Nephron progenitor cell (in vitro differentiated cells): ENCODE measurements around the gene CAMTA1.

ENCODE experiments used
- DNase-seq: peaks from one replicate; pipeline ENCODE4 v3.0.0; 2021
- H3K27ac Mint-ChIP-seq: 2 replicates; pipeline ENCODE4 v1.8.0; 2021; ENCODE audit warnings: mild to moderate bottlenecking, moderate library complexity, mixed read lengths
- H3K27me3 Mint-ChIP-seq: 2 replicates; pipeline ENCODE4 v1.8.0; 2021; ENCODE audit warnings: mild to moderate bottlenecking, low read depth, mixed read lengths; ENCODE audit not compliant: poor library complexity
- H3K36me3 Mint-ChIP-seq: 2 replicates; pipeline ENCODE4 v1.8.0; 2021; ENCODE audit warnings: low read depth, mixed read lengths
- H3K4me1 Mint-ChIP-seq: 2 replicates; pipeline ENCODE4 v1.8.0; 2021; ENCODE audit warnings: mixed read lengths
- H3K4me3 Mint-ChIP-seq: 2 replicates; pipeline ENCODE4 v1.8.0; 2021; ENCODE audit warnings: mild to moderate bottlenecking, moderate library complexity, mixed read lengths
- H3K9me3 Mint-ChIP-seq: 2 replicates; pipeline ENCODE4 v1.8.0; 2021; ENCODE audit warnings: mild to moderate bottlenecking, moderate library complexity, mixed read lengths
- TF ChIP-seq, protein P1 (sequence below): fragments of 200-600 bp; sonication (generic); IDR thresholded peaks from 2 replicates; pipeline ENCODE4 v1.5.0; 2021; ENCODE audit warnings: antibody characterized with exemption

CAMTA1 gene

DNA sequence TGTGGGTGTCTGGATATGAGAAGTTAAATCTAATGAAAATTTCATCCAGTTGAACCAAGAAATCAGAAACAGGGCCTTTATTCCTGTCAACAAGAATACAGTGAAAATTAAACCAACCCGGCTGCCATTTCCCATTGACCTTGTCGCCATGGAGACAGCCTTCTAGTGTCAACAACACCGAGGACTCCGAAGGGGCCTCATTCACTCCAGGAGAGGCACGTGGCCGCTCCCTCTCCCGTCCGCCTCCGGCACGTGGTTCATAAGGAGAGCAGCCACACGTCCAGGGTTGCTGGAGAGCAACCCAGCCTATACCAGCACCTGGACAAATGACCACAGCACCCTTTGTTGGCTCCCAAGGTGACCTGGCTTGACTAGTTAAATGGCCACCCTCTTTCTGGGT, 865.5 kb downstream of the CAMTA1 start:
- TF ChIP-seq, protein P1, sequence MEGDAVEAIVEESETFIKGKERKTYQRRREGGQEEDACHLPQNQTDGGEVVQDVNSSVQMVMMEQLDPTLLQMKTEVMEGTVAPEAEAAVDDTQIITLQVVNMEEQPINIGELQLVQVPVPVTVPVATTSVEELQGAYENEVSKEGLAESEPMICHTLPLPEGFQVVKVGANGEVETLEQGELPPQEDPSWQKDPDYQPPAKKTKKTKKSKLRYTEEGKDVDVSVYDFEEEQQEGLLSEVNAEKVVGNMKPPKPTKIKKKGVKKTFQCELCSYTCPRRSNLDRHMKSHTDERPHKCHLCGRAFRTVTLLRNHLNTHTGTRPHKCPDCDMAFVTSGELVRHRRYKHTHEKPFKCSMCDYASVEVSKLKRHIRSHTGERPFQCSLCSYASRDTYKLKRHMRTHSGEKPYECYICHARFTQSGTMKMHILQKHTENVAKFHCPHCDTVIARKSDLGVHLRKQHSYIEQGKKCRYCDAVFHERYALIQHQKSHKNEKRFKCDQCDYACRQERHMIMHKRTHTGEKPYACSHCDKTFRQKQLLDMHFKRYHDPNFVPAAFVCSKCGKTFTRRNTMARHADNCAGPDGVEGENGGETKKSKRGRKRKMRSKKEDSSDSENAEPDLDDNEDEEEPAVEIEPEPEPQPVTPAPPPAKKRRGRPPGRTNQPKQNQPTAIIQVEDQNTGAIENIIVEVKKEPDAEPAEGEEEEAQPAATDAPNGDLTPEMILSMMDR: no peak
- Mint-ChIP-seq H3K9me3 (no peaks in the 10 kb centered on the region), H3K36me3 (no peaks in the 10 kb centered on the region), H3K27me3 (peaks cover 6% of the 10 kb centered on the region), H3K4me1 (peaks cover 25% of the 10 kb centered on the region), H3K27ac (no peak overlapping the region), H3K4me3 (no peak overlapping the region)
- peak; percentile 46 for DNase-seq

DNA sequence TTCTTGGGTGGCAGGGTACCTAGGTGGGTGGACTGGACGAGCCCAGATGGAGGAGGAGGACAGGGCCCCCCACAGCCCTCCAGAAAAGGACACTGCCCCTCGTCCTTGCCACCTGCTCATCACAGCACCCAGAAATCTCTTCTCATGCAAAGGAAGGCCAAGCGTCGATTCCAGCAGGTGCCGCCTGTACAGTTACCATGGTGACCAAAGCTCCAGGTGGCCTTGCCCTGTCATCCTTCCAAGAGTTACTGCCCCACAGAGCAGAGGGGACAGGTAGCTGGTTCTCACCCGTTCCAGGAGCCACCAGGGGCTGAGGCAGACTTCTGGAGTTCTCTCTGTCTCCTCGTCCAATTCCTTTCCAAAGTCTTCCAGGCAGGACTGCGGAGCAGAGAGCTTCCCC, 865.9 kb downstream of the CAMTA1 start:
- Mint-ChIP-seq H3K27me3 (peaks cover 6% of the 10 kb centered on the region), H3K9me3 (no peaks in the 10 kb centered on the region), H3K4me1 (peaks cover 27% of the 10 kb centered on the region), H3K4me3 (no peak overlapping the region), H3K36me3 (no peaks in the 10 kb centered on the region), H3K27ac (no peak overlapping the region)
- no peak for DNase-seq
- TF ChIP-seq, protein P1: no peak

DNA sequence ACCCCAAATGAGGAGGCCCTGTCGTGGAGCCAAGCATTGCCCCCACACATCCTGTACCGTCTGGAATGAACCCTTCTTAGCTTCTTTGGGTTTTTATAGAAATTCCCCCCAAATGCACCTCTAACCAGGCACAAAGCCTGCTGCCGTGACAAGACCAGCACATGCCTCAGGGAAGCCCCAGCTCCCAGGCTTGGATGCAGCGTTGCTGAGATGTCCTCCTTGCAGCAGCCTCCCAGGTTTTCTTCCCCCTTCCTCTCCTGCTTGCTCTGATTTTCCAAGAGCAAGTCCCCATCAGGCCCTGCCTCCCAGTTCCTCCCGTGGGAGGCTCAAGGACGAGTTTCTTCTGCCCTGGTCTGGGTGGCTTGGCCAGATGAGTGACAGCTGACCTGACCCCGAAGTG, 866.8 kb downstream of the CAMTA1 start:
- H3K27me3 Mint-ChIP-seq: peaks cover 8% of the 10 kb centered on the region
- H3K4me3 Mint-ChIP-seq: no peak overlapping the region
- TF ChIP-seq, protein P1: no peak
- no peaks in the 10 kb centered on the region for H3K36me3 Mint-ChIP-seq
- no peak for DNase-seq
- H3K9me3 Mint-ChIP-seq: no peaks in the 10 kb centered on the region
- H3K4me1 Mint-ChIP-seq: peaks cover 36% of the 10 kb centered on the region
- no peak overlapping the region for H3K27ac Mint-ChIP-seq

DNA sequence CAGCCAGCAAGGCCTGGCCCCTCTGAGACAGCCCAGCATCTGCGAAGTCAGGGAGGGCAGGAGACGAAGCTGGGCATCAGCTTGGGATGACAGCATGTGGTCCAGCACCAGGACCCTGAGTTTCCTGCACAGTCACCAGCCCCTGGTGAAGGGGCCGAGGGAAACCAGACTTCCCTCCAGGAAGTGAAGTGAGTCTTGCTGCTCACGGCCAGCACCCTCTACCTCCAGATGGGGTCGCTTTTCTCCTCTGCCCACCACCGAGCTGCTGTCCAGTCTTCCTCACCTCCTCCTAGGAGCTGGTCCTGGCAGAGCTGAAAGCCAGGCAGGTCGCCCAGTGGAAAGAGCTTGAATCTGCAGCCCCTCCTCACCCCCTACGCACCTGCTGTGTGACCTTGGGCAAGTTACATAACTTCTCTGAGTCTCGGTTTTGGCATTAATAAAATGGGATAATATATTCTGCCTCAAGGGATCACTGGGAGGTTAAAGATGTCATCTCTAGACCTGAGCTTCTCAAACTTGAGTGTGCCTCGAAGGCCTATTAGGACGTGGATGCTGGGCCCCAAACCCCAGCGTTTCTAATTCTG, 867.4 kb downstream of the CAMTA1 start:
- TF ChIP-seq, protein P1: no peak
- peaks cover 41% of the 10 kb centered on the region for H3K4me1 Mint-ChIP-seq
- no peaks in the 10 kb centered on the region for H3K36me3 Mint-ChIP-seq
- H3K4me3 Mint-ChIP-seq: no peak overlapping the region
- H3K27ac Mint-ChIP-seq: no peak overlapping the region
- H3K9me3 Mint-ChIP-seq: no peaks in the 10 kb centered on the region
- H3K27me3 Mint-ChIP-seq: peaks cover 14% of the 10 kb centered on the region
- no peak for DNase-seq

DNA sequence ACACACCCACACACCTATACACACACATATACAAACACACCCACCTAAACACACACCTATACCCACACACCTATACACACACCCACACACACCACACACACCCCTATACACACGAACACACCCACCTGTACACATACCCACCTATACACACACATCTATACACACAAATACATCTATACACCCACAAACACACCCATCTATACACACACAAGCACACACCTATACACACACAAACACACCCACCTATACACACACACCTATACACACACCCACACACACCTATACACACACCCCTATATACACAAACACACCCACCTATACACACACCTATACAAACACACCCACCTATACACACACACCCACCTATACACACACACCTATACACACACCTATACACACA, 869.5 kb downstream of the CAMTA1 start:
- Mint-ChIP-seq H3K27ac (no peak overlapping the region), H3K27me3 (peaks cover 12% of the 10 kb centered on the region), H3K36me3 (no peaks in the 10 kb centered on the region), H3K4me1 (peaks cover 43% of the 10 kb centered on the region), H3K4me3 (no peak overlapping the region), H3K9me3 (no peaks in the 10 kb centered on the region)
- no peak for DNase-seq
- TF ChIP-seq, protein P1: no peak

DNA sequence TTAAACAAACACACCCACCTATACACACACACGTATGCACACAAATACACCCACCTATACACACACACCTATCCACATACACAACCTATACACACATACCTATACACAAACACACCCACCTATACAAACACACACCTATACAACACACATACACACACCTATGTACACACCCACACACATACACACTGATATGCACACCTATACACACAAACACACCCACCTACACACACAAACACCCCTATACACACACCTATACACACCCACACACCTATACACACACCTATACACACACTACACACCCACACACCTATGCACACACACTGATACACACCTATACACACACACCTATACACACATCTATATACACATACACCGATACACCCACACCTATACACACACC, 870.1 kb downstream of the CAMTA1 start:
- Mint-ChIP-seq H3K36me3 (no peaks in the 10 kb centered on the region), H3K27ac (no peak overlapping the region), H3K4me3 (no peak overlapping the region), H3K4me1 (peaks cover 38% of the 10 kb centered on the region), H3K27me3 (peaks cover 16% of the 10 kb centered on the region), H3K9me3 (no peaks in the 10 kb centered on the region)
- TF ChIP-seq, protein P1: no peak
- no peak for DNase-seq
